GM12891 (cell line): ENCODE results near the gene SCARF2. TPM values are rescaled to one million over a fixed set of nuclear protein-coding genes. Genes with fewer than 3 reads are reported as not detected.
"Not testable (repeated sequence)": the region's sequence is repeated elsewhere in the genome, so short reads cannot be mapped to it uniquely, and the experiment has no call there.

Experiments
- DNase-seq: peaks from one replicate; pipeline ENCODE4 v3.0.0; 2011; ENCODE audit warnings: low spot score; ENCODE audit not compliant: insufficient read length
- FAIRE-seq: peaks from 2 replicates; lab custom pipeline; 2011; peaks lifted over from hg19 to GRCh38; lab: Jason Lieb, UNC
- PAX5 ChIP-seq: IDR thresholded peaks from 2 replicates; pipeline ENCODE4 v1.6.1; 2011; ENCODE audit warnings: low read length, moderate library complexity, mild to moderate bottlenecking; ENCODE audit not compliant: insufficient read depth, severe bottlenecking
- POLR2A ChIP-seq: IDR thresholded peaks from 2 replicates; pipeline ENCODE4 v1.6.1; 2011; ENCODE audit warnings: low read depth, low read length, control low read depth
- POLR2AphosphoS5 ChIP-seq: IDR thresholded peaks from 2 replicates; pipeline ENCODE4 v1.6.1; 2011; ENCODE audit warnings: low read depth, low read length, control low read depth
- POU2F2 ChIP-seq: IDR thresholded peaks from 2 replicates; pipeline ENCODE4 v1.6.1; 2011; ENCODE audit warnings: low read depth, mild to moderate bottlenecking, control low read depth, low read length, moderate library complexity
- SPI1 ChIP-seq: IDR thresholded peaks from 2 replicates; pipeline ENCODE4 v1.6.1; 2011; ENCODE audit warnings: low read depth, low read length, control low read depth
- TAF1 ChIP-seq: IDR thresholded peaks from 2 replicates; pipeline ENCODE4 v1.6.1; 2011; ENCODE audit warnings: low read depth, low read length, control low read depth
- polyA plus RNA-seq: library from polyadenylated mRNA; unstranded; fragments of >200 nt; gene quantifications from one replicate; pipeline ENCODE4 v1.2.1, GENCODE V29; 2012; ENCODE audit warnings: low read depth, missing spikeins, inconsistent platforms; ENCODE audit not compliant: missing spikeins

The SCARF2 gene, protein sequence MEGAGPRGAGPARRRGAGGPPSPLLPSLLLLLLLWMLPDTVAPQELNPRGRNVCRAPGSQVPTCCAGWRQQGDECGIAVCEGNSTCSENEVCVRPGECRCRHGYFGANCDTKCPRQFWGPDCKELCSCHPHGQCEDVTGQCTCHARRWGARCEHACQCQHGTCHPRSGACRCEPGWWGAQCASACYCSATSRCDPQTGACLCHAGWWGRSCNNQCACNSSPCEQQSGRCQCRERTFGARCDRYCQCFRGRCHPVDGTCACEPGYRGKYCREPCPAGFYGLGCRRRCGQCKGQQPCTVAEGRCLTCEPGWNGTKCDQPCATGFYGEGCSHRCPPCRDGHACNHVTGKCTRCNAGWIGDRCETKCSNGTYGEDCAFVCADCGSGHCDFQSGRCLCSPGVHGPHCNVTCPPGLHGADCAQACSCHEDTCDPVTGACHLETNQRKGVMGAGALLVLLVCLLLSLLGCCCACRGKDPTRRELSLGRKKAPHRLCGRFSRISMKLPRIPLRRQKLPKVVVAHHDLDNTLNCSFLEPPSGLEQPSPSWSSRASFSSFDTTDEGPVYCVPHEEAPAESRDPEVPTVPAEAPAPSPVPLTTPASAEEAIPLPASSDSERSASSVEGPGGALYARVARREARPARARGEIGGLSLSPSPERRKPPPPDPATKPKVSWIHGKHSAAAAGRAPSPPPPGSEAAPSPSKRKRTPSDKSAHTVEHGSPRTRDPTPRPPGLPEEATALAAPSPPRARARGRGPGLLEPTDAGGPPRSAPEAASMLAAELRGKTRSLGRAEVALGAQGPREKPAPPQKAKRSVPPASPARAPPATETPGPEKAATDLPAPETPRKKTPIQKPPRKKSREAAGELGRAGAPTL
- 0.08 TPM for polyA plus RNA-seq

GRCh38 chr22:20437613-20438426 is at the start of gene SCARF2:
SCARF2 (minus strand) TSS chr22:20437825; CDS start chr22:20437754, 71 bp downstream.
- no peak for TF ChIP-seq SPI1
- TF ChIP-seq POLR2AphosphoS5: no peak
- TF ChIP-seq PAX5: no peak
- TF ChIP-seq TAF1: no peak
- TF ChIP-seq POU2F2: no peak
- no peak for TF ChIP-seq POLR2A
- DNase-seq (no peak), FAIRE-seq (no peak)

DNA sequence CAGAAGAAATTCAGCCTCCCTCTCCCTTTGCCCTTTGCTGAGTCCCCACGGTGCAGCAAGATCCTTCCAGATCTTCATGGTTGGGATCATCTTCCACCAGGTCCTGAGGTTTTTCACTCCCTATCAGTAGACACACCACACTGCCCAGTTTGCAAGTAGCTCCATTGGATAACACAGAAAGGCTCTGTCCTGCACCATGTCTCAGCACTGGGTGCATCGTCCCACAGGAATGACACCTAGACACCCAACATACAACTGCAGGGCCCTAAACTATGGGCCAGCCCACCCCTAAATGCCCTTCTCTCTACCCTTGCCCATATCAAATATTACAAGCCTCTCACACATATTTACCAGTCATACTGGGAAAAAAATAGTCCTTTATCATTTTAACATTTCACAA is 48.6 kb upstream of the SCARF2 start:
- no peak for TF ChIP-seq SPI1
- no peak for TF ChIP-seq POLR2AphosphoS5
- TF ChIP-seq PAX5: no peak
- no peak for TF ChIP-seq TAF1
- no peak for TF ChIP-seq POU2F2
- no peak for TF ChIP-seq POLR2A
- no peak for FAIRE-seq
- DNase-seq: no peak

DNA sequence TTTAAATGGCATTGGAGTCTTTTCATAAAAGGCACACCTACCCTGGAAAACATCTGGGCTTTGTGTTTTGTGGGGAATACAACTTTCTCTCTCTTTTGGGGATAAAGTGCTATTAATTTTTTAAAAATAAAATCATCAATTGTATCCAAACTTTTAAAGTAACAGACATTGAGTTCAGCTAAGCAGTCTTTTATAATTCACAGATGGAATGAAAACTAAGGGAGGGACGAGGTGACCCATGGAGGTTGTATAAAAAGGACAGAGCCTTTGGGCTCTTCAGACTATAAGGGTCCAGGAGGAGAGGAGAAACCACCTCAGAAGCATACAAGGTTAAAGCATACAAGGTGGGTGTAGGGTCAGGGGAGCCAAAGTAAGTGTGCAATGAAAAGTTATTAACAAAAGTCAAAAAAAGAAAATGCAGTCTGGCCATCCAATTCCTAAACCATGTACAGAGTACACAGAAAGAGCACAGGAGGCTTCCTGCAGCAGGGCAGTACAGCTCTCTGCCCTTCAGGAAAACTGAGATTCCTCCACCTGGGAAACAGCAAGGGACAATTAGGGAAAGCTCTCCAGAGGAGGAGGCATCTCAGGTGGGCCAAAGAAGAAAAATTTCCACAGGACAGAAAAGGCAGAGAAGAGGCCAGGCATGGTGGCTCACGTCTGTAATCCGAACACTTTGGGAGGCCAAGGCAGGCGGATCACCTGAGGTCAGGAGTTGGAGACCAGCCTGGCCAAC is 47.5 kb upstream of the SCARF2 start:
- TF ChIP-seq SPI1 (no peak), POLR2AphosphoS5 (no peak), TAF1 (no peak), POLR2A (no peak), POU2F2 (no peak)
- DNase-seq (no peak), FAIRE-seq (no peak)

- TF ChIP-seq POU2F2: no peak
- no peak for TF ChIP-seq POLR2AphosphoS5
- no peak for TF ChIP-seq SPI1
- no peak for TF ChIP-seq POLR2A
- TF ChIP-seq PAX5: no peak
- TF ChIP-seq TAF1: no peak
- FAIRE-seq: no peak
- no peak for DNase-seq
Measured at GRCh38 chr22:20483771-20484170, 46.1 kb upstream of the SCARF2 start.

DNA sequence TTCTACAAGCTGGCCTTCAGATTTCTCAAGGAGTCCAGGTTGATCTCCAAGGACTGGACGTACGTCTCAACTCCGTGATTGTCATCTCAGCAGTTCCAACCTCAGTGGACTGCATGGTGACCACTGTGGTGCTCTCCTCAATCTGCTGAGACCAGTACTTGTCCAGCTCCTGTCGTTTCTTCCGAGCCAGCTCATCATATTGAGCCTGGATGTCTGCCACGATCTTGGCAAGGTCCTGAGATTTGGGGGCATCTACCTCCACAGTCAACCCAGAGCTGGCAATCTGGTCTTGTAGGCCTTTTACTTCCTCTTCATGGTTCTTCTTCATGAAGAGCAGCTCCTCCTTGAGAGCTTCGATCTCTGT is 45.5 kb upstream of the SCARF2 start:
- DNase-seq, FAIRE-seq: not testable (repeated sequence)

- DNase-seq (no peak), FAIRE-seq (no peak)
- TF ChIP-seq SPI1 (no peak), POLR2A (no peak), POU2F2 (no peak), TAF1 (no peak), PAX5 (no peak), POLR2AphosphoS5 (no peak)
Measured at GRCh38 chr22:20479612-20480196, 42.1 kb upstream of the SCARF2 start.

GRCh38 chr22:20478059-20478458 is 40.4 kb upstream of the SCARF2 start:
- FAIRE-seq, DNase-seq: not testable (repeated sequence)

- not testable (repeated sequence) for FAIRE-seq, DNase-seq
Measured at GRCh38 chr22:20475569-20475968, 37.9 kb upstream of the SCARF2 start.

- DNase-seq (no peak), FAIRE-seq (no peak)
- no peak for TF ChIP-seq POU2F2
- no peak for TF ChIP-seq TAF1
- no peak for TF ChIP-seq PAX5
- TF ChIP-seq POLR2AphosphoS5: no peak
- TF ChIP-seq SPI1: no peak
- TF ChIP-seq POLR2A: no peak
Measured at GRCh38 chr22:20475115-20475436, 37.5 kb upstream of the SCARF2 start.
